GM23338 (cell line): ENCODE results near the gene ITGA7.

Experiments used
- CREB1 ChIP-seq: fragments of 250-450 bp; sonication (Bioruptor Pico); IDR thresholded peaks from 2 replicates; pipeline ENCODE4 v1.5.0; 2020; ENCODE audit warnings: low read depth, mild to moderate bottlenecking, moderate library complexity
- ETS1 ChIP-seq: IDR thresholded peaks from 2 replicates; pipeline ENCODE4 v1.6.1; 2016; ENCODE audit warnings: antibody characterized with exemption
- EZH2 ChIP-seq: fragments of 200-600 bp; sonication (generic); IDR thresholded peaks from one replicate; pipeline ENCODE4 v1.8.0; 2017; ENCODE audit warnings: antibody characterized with exemption, mild to moderate bottlenecking, low read depth; ENCODE audit not compliant: unreplicated experiment
- EZH2phosphoT487 ChIP-seq: fragments of 200-600 bp; sonication (generic); IDR thresholded peaks from one replicate; pipeline ENCODE4 v1.8.1; 2018; ENCODE audit warnings: antibody characterized with exemption; ENCODE audit not compliant: unreplicated experiment
- JUNB ChIP-seq: IDR thresholded peaks from one replicate; pipeline ENCODE4 v1.6.1; 2016; ENCODE audit warnings: antibody characterized with exemption; ENCODE audit not compliant: unreplicated experiment
- NANOG ChIP-seq: IDR thresholded peaks from 2 replicates; pipeline ENCODE4 v1.6.1; 2016; ENCODE audit warnings: antibody characterized with exemption, borderline replicate concordance
- POLR2AphosphoS5 ChIP-seq: IDR thresholded peaks from 2 replicates; pipeline ENCODE4 v1.6.1; 2016; ENCODE audit warnings: antibody characterized with exemption, low read depth
- REST ChIP-seq: IDR thresholded peaks from one replicate; pipeline ENCODE4 v1.6.1; 2018; ENCODE audit warnings: antibody characterized with exemption; ENCODE audit not compliant: unreplicated experiment
- STAT1 ChIP-seq: IDR thresholded peaks from one replicate; pipeline ENCODE4 v1.6.1; 2016; ENCODE audit warnings: antibody characterized with exemption; ENCODE audit not compliant: unreplicated experiment
- ZNF114 ChIP-seq: fragments of 250-450 bp; sonication (Bioruptor Pico); IDR thresholded peaks from 2 replicates; pipeline ENCODE4 v1.5.0; 2020; ENCODE audit warnings: mild to moderate bottlenecking, moderate library complexity
- ZNF331 ChIP-seq: fragments of 250-450 bp; sonication (Bioruptor Pico); IDR thresholded peaks from 2 replicates; pipeline ENCODE4 v1.5.0; 2020; ENCODE audit warnings: low read depth, mild to moderate bottlenecking, moderate library complexity
- TF ChIP-seq, protein P1 (sequence below), 2 experiments: fragments of 200-600 bp in 1 of 2; sonication (generic) in 1 of 2; conservative IDR thresholded peaks; 2 replicates each; pipeline versions ENCODE4 v1.5.1 to v1.6.1; 2016 to 2017; ENCODE audit warnings: antibody characterized with exemption in 2 of 2, low read depth in 2 of 2, mild to moderate bottlenecking in 2 of 2, moderate library complexity in 1 of 2
- TF ChIP-seq, protein P2 (sequence below): fragments of 250-450 bp; sonication (Bioruptor Pico); IDR thresholded peaks from 2 replicates; pipeline ENCODE4 v1.5.0; 2020; ENCODE audit warnings: mild to moderate bottlenecking, moderate library complexity

DNA sequence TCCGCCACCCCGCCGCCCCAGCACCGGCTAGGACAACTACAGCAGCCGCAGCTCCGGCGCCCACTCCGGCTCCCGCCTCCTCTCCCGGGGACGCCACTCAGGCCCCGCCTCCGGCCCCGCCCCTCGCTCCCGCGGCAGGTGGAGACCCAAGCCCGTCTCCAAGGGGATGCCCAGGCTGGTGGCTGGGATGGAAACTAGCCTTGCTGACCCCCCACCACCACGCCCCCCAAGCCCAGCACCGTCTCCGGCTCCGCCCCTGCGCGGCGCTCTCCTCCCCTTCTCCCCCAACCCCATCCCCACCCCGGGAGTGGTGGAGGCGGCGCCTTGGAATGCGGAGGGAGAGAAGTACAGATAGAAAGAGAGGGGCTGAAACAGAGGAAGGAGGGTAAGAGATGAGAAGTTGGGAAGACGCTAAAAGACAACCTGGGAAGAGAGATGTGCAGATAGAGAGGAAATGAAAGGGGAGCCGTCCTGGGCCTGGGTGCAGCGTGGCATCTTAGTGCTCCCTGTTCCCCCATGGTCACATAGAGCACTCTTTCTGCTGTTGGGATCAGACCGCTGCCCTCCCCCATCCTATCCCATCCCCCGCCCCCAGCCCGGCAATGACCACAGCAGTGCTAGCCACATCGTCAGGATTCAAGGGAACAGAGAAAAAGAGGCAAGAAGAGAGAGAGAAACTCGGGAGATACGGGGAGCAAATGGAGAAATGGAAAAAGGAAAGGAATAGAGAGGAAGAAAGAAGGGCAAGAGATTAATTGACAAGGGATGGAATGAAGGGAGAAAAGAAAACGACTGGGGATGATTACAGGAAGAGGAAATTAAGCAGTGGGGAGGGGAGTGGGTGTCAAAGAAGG is at the start of gene ITGA7:
- TF ChIP-seq EZH2phosphoT487 (no peak), EZH2 (no peak), POLR2AphosphoS5 (peak; percentile 60; the same call in 1 of the 2 replicates), JUNB (no peak), ZNF331 (CRISPR knock-in tag) (no peak), CREB1 (CRISPR knock-in tag) (no peak), REST (no peak), STAT1 (no peak), NANOG (no peak), ETS1 (no peak), ZNF114 (CRISPR knock-in tag) (no peak)
- TF ChIP-seq, protein P1, sequence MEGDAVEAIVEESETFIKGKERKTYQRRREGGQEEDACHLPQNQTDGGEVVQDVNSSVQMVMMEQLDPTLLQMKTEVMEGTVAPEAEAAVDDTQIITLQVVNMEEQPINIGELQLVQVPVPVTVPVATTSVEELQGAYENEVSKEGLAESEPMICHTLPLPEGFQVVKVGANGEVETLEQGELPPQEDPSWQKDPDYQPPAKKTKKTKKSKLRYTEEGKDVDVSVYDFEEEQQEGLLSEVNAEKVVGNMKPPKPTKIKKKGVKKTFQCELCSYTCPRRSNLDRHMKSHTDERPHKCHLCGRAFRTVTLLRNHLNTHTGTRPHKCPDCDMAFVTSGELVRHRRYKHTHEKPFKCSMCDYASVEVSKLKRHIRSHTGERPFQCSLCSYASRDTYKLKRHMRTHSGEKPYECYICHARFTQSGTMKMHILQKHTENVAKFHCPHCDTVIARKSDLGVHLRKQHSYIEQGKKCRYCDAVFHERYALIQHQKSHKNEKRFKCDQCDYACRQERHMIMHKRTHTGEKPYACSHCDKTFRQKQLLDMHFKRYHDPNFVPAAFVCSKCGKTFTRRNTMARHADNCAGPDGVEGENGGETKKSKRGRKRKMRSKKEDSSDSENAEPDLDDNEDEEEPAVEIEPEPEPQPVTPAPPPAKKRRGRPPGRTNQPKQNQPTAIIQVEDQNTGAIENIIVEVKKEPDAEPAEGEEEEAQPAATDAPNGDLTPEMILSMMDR (conservative IDR thresholded peaks at IDR 0.05; ENCODE audit: low read depth in 2 of 2): no peak
- TF ChIP-seq, protein P2, sequence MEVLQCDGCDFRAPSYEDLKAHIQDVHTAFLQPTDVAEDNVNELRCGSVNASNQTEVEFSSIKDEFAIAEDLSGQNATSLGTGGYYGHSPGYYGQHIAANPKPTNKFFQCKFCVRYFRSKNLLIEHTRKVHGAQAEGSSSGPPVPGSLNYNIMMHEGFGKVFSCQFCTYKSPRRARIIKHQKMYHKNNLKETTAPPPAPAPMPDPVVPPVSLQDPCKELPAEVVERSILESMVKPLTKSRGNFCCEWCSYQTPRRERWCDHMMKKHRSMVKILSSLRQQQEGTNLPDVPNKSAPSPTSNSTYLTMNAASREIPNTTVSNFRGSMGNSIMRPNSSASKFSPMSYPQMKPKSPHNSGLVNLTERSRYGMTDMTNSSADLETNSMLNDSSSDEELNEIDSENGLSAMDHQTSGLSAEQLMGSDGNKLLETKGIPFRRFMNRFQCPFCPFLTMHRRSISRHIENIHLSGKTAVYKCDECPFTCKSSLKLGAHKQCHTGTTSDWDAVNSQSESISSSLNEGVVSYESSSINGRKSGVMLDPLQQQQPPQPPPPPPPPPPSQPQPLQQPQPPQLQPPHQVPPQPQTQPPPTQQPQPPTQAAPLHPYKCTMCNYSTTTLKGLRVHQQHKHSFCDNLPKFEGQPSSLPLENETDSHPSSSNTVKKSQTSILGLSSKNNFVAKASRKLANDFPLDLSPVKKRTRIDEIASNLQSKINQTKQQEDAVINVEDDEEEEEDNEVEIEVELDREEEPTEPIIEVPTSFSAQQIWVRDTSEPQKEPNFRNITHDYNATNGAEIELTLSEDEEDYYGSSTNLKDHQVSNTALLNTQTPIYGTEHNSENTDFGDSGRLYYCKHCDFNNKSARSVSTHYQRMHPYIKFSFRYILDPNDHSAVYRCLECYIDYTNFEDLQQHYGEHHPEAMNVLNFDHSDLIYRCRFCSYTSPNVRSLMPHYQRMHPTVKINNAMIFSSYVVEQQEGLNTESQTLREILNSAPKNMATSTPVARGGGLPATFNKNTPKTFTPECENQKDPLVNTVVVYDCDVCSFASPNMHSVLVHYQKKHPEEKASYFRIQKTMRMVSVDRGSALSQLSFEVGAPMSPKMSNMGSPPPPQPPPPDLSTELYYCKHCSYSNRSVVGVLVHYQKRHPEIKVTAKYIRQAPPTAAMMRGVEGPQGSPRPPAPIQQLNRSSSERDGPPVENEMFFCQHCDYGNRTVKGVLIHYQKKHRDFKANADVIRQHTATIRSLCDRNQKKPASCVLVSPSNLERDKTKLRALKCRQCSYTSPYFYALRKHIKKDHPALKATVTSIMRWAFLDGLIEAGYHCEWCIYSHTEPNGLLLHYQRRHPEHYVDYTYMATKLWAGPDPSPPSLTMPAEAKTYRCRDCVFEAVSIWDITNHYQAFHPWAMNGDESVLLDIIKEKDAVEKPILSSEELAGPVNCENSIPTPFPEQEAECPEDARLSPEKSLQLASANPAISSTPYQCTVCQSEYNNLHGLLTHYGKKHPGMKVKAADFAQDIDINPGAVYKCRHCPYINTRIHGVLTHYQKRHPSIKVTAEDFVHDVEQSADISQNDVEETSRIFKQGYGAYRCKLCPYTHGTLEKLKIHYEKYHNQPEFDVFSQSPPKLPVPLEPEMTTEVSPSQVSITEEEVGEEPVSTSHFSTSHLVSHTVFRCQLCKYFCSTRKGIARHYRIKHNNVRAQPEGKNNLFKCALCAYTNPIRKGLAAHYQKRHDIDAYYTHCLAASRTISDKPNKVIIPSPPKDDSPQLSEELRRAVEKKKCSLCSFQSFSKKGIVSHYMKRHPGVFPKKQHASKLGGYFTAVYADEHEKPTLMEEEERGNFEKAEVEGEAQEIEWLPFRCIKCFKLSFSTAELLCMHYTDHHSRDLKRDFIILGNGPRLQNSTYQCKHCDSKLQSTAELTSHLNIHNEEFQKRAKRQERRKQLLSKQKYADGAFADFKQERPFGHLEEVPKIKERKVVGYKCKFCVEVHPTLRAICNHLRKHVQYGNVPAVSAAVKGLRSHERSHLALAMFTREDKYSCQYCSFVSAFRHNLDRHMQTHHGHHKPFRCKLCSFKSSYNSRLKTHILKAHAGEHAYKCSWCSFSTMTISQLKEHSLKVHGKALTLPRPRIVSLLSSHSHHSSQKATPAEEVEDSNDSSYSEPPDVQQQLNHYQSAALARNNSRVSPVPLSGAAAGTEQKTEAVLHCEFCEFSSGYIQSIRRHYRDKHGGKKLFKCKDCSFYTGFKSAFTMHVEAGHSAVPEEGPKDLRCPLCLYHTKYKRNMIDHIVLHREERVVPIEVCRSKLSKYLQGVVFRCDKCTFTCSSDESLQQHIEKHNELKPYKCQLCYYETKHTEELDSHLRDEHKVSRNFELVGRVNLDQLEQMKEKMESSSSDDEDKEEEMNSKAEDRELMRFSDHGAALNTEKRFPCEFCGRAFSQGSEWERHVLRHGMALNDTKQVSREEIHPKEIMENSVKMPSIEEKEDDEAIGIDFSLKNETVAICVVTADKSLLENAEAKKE (CRISPR knock-in tag): no peak
